G401.6 (cell line): ENCODE results near the gene MFSD2A.
"Not testable (repeated sequence)": the region's sequence is repeated elsewhere in the genome, so short reads cannot be mapped to it uniquely, and the experiment has no call there.

ENCODE experiments used
- FAIRE-seq: peaks from 2 replicates; lab custom pipeline; 2012; peaks lifted over from hg19 to GRCh38; lab: Jason Lieb, UNC

MFSD2A gene

DNA sequence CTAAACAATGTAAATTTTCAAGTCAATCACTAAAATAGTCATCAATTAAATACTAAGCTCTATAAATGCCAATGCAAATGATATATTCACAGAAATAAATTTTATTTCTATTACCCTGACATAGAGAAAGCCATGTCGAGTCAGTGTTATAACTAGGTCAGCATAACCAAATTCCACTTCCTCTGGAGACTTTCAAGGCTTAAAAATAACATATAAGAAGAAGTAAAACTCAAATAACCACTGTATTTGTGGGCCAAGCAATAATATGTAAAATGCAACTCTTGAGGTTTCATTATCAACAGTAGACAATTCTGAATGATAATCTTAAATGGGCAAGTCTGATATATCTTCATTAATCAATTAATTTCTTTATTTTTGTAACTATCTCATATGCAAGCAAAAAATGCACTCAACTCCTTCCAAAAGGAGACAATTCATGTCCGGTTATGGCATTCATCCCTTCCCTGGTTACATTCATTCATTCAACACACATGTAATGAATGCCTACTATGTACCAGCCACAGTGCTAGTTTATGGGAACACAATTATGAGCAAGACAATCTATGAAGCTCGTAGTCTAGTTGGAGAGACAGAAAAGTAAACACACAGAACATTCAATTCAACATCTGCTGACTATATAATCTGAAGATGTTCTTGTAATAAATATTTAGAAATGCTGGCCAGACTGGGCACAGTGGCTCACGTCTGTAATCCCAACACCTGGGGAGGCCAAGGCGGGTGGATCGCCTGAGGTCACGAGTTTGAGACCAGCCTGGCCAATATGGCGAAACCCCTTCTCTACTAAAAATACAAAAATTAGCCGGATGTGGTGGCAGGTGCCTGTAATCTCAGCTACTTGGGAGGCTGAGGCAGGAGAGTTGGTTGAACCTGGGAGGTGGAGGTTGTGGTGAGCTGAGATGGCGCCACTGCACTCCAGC lies 48.5 kb downstream of the MFSD2A start:
- FAIRE-seq = no peak

DNA sequence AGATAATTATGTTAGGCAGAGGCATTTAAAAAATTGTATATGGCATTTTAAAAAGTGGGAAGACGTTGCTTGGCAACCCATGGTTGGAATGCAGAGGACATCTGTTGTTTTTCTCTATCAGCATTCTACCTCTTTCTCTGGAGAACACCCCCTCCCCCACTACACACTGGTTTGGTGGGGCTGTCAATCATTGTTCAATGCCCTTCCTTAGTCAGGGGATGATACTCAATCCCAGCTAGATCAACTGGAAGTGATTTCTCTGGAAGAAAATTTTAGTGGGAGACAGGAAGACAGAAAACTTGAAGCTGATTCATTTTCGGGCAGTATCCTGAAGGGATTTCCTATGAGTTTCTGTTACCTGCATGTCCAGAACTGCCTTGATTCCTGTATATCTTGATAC lies 49.9 kb downstream of the MFSD2A start:
- no peak for FAIRE-seq

DNA sequence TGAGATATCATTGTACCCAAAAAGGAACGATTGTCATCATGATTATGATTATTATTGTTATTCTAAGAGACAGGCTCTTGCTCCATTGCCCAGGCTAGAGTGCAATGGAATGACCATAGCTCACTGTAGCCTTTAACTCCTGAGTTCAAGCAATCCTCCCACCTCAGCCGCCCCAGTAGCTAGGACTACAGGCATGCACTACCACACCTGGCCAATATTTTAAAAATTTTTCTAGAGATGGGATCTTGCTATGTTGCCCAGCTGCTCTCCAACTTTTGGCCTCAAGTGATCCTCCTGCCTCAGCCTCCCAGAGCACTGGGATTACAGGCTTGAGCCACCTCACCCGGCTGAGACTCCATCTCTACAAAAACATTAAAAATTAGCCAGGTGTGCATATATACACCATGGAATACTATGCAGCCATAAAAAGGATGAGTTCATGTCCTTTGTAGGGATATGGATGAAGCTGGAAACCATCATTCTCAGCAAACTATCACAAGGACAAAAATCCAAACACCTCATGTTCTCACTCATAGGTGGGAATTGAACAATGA lies 52.6 kb downstream of the MFSD2A start:
- FAIRE-seq = not testable (repeated sequence)

DNA sequence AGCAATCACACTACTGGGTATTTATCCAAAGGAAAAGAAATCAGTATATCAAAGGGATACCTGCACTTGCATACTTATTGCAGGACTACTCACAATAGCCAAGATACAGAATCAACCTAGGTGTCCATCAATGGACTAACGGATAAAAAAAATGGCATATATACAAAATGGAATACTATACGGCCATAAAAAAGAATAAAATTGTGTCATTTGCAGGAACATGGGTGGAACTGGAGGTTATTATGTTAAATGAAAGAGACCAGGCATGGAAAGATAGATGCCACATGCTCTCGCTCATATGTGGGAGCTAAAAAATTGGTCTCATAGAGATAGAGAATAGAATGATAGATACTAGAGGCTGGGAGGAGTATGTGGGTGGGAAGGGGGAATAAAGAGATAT lies 56.3 kb downstream of the MFSD2A start:
- no peak for FAIRE-seq

DNA sequence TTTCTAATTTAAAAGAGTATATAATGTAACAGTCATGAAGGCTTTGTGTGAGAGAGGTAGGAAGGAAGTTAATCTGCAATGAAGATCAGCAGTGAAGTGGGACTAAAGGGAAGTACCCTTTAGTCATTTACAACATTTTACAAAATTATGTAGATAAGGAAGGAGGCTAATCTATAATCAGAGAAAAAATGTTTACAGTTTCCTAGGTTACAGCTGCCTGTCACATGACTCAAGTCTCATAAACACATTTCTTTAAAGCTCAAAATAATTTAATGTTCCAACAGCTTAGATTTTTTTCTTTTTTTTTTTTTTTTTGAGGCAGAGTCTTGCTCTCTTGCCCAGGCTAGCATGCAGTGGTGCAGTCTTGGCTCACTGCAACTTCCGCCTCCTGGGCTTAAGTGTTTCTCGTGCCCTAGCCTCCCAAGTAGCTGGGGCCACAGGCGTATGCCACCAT lies 59.3 kb downstream of the MFSD2A start:
- FAIRE-seq = no peak

DNA sequence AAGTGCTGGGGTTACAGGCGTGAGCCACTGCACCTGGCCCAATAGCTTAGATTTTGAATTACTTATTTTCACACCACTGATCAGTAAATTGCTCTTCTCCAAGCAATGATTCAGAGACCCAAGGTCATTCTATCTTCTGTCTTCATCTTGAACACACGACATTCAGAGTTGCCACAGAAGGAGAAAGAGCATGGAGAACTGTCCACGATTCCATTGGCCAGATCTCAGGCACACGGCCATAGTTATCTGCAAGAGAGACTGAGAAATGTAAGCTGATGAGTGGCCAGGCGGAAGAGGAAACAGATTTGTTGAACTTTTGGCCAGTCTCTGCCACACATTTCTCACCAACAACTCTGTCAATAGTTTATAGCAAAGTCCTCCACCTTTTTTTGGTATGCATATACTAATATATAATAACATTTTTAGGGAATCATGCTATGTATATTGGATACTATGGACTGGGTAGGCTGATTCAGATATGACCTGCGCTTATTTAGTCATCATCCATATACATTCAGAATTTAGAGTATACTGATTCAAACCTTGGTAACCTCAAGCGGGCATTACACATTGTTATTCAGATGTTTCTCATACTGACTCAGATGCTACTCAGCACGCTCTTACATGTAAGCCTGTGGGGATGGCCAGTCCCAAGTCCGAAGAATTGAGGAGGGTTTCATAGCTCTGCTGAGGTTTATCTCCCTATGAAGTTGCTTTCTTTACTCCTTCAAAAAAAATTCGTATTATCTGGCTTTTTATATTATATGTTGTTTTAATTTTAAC lies 60.1 kb downstream of the MFSD2A start:
- FAIRE-seq = no peak

DNA sequence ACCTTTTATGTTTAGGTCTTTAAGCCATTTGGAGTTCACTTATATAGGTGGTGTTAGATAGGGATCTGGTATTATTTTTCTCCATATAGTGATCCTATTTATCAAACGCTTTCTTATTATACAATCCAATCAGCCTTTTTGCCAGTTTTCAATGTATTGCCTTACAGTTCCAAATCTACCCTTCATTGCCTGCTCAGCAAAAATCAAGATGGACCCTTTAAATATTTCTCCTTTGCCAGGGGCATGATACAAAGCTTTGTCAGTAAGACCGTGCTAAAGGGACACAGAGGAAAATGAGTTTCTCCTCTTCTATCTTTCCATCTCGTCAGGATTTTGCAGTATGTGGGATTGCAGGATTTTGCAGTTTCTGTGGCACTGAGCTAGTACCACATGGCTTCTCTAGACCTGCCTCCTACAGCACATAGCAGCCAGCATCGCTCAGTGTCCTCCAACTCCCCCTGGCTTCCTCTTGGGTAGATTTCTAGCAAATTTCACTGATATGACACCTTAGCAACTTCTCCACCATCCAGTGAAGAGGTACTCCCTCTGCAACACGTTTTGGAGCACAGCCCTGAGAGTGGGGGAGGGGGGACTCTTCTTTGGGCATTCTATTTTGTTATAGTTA lies 63.1 kb downstream of the MFSD2A start:
- FAIRE-seq = no peak
